ENCODE measurements around the gene MYO7A. TPM values are rescaled to one million over a fixed set of nuclear protein-coding genes. Genes with fewer than 3 reads are reported as not detected.

MYO7A gene
- total RNA-seq, 3 donors from 2014 or later, result 2.3 to 9.9 (median 6.7) TPM

DNA sequence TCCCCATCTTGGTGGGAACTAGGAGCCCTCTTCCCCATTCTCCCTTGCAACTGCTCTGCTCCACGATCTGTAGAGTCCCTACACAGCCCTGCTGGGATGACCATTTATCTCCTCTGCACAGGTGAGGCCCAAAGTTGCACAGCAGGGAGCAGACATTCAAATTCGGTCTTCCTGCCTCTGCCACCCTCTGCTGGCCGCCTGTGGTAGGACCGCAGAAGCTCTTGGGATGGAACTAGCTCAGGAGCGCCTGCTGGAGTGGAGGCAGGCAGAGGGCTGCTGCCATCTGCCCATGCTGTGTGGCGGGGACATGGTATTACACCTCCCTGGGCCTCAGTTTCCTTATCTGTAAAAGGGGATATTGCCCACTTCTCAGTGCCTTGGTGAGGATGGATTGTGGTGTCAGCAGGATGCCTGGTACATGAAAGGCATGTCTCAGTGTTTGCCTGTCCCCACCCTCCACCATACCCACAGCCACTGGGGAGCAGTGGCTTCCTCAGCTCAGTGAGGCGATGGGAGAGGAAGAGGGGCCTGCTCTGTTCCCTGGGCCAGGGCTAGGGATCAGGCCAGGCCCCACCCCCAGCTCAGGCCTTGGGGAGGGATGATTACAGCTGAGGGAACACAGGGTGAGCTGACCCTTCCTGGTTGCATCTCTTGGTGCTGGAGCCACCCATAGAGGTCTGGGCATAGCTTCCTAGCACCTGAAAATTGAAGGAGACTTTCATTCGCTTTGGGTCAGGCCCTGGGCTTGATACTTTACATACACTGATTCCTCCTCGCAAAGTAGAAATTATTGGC, 36.7 kb upstream of the MYO7A start:
- DNase-seq (peak; percentile 86 to 96 (median 94)), ATAC-seq (peak; percentile 58)
- Histone ChIP-seq H3K4me3 (no peak overlapping the region), H3K4me1 (ENCODE audit: low read depth) (peaks cover 71% of the 10 kb centered on the region), H3K9me3 (no peaks in the 10 kb centered on the region), H3K36me3 (ENCODE audit: low read depth) (no peaks in the 10 kb centered on the region)
- TF ChIP-seq, protein P1, sequence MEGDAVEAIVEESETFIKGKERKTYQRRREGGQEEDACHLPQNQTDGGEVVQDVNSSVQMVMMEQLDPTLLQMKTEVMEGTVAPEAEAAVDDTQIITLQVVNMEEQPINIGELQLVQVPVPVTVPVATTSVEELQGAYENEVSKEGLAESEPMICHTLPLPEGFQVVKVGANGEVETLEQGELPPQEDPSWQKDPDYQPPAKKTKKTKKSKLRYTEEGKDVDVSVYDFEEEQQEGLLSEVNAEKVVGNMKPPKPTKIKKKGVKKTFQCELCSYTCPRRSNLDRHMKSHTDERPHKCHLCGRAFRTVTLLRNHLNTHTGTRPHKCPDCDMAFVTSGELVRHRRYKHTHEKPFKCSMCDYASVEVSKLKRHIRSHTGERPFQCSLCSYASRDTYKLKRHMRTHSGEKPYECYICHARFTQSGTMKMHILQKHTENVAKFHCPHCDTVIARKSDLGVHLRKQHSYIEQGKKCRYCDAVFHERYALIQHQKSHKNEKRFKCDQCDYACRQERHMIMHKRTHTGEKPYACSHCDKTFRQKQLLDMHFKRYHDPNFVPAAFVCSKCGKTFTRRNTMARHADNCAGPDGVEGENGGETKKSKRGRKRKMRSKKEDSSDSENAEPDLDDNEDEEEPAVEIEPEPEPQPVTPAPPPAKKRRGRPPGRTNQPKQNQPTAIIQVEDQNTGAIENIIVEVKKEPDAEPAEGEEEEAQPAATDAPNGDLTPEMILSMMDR (IDR thresholded peaks at IDR 0.05), result peak; percentile 94
- intact Hi-C loops (cut with DNase I, micrococcal nuclease), result loop anchor here (5.0 kb wide), 1 partner anchor 44 kb away; no protein-coding TSS in a partner anchor

DNA sequence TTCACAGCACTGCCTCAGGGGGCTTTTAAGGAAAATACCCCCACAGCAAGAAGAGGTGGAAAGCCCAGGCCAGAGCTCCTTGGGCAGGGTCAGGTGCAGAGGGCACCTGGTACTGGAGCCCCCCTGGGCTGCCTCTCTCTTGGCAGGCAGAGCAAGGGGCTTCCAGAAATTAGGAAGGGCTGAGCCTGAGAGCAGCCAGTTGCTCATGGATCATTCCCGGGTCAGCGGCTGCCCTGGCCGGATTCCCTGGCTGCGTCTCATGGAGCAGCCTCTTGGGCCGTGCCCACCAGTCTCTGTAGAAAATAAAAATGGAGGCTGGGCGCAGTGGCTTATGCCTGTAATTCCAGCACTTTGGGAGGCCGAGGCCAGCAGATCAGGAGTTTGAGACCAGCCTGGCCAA, 35.7 kb upstream of the MYO7A start:
- intact Hi-C loops (cut with DNase I, micrococcal nuclease), result loop anchor here (5.0 kb wide), 1 partner anchor 45 kb away; no protein-coding TSS in a partner anchor
- Histone ChIP-seq H3K4me3 (no peak overlapping the region), H3K36me3 (ENCODE audit: low read depth) (no peaks in the 10 kb centered on the region), H3K9me3 (no peaks in the 10 kb centered on the region), H3K4me1 (ENCODE audit: low read depth) (peaks cover 68% of the 10 kb centered on the region)
- TF ChIP-seq, protein P1 (IDR thresholded peaks at IDR 0.05), result no peak
- peak in 2 of 3 donors; percentile 29 to 50 for DNase-seq
- ATAC-seq, result no peak

DNA sequence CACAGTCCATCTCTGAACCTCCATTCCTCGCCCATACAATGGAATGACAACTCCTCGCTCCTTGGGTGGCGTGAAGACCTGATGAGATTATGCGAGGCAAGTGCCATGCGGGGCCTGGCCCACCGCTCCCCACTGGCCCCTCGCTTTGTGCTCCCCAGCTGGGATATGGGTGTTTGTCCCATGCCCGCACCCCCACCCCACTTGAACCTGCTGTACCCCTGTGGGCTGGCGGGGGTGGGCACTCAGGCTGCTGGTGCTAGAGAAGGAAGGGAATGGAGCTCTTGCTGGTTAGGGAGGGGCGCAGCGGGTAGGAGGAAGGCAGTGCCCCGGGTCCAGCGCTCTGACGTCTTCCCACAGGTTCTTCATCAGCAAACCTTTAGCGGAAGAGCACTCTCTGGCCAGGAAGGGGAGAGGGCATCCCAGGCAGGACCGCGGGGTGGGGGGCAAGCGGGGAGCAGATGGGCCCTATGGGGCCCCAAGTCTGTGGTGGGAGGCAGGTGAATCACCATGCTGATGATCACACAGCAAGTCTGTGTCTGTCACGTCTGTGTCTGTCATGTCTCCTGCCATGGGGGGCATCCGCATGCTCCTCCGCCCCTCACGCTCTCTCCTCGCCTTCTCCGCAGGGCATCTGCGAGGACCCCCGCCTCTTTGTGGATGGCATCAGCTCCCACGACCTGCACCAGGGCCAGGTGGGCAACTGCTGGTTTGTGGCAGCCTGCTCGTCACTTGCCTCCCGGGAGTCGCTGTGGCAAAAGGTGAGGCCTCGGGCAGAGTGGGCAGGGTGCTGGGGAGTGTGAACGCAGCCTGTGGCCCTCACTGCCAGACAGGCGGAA, 34.8 kb upstream of the MYO7A start:
- DNase-seq (peak in 2 of 3 donors; percentile 35 to 49), ATAC-seq (no peak)
- intact Hi-C loops (cut with DNase I, micrococcal nuclease), result loop anchor here (5.0 kb wide), 1 partner anchor 46 kb away; no protein-coding TSS in a partner anchor
- TF ChIP-seq, protein P1 (IDR thresholded peaks at IDR 0.05), result no peak
- no peak overlapping the region for H3K4me3 ChIP-seq
- no peaks in the 10 kb centered on the region for H3K9me3 ChIP-seq
- H3K36me3 ChIP-seq (ENCODE audit: low read depth), result no peaks in the 10 kb centered on the region
- peaks cover 59% of the 10 kb centered on the region for H3K4me1 ChIP-seq (ENCODE audit: low read depth)

DNA sequence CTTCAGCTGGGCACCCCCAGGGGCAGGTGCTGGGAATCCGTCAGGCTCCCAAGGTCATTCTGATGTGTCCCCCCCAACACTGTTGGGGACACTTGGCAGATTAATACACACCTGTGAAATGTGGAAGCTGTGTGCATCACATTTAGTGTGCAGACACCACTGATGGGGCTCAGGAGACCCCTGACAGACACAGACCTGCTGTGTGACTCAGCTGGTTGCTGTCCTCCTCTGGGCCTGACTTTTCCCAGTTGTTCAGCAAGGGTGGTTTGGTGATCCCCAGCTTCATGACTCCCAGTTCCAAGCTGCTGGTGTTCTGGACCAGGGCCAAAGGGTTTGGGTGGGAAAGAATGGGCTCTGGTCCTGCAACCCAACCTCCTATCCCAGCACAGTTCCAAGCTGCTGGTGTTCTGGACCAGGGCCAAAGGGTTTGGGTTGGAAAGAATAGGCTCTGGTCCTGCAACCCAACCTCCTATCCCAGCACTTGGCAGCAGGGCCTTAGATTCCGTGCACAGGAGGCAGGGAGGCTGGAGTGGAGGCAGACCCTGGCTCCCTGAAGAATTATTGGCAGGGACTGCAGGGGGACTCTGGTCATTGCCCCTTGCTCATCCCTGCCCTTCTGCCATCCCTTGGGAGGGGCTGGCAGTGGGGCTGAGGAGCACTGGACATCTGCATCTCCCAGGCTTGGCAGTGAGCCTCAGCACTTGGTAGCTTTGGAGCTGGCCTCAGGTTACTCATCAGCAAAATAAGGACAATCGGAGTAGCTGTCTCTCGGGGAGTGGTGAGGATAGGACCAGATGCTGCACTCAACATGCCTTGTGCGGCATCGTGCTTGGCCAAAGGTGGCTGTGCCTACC, 33.8 kb upstream of the MYO7A start:
- peak in 2 of 3 donors; percentile 32 for DNase-seq
- no peak for ATAC-seq
- no peaks in the 10 kb centered on the region for H3K9me3 ChIP-seq
- H3K36me3 ChIP-seq (ENCODE audit: low read depth), result no peaks in the 10 kb centered on the region
- intact Hi-C loops (cut with DNase I, micrococcal nuclease), result loop anchor here (5.0 kb wide), 1 partner anchor 47 kb away; no protein-coding TSS in a partner anchor
- TF ChIP-seq, protein P1 (IDR thresholded peaks at IDR 0.05), result no peak
- H3K4me1 ChIP-seq (ENCODE audit: low read depth), result peaks cover 49% of the 10 kb centered on the region
- no peak overlapping the region for H3K4me3 ChIP-seq

DNA sequence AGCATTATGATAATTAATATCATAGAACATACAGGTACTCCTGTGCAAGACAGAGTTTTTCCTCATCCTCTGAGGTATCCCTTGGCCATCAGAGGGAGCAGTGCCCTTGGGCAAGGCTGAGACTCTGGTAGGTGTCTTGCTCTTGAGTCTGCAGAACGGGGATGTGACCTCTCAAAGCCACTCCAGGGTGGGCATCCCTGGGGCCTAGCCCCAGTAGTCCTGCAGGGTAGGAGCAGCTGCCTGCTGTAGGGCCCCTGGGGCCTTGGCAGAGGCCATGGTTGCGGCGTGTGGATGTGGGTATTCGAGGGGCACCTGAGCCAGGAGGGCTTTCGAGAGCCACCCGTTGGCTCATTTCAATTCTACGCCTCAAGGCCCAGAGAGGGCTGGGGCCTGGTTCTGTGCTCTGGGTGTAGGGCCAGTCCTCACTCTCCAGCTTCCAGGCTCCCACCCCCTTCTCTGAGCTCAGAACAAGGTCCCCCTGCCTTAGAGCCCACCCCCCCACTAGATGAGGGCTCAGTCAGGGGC, 33.1 kb upstream of the MYO7A start:
- intact Hi-C loops (cut with DNase I, micrococcal nuclease), result loop anchor here (5.0 kb wide), 1 partner anchor 48 kb away; no protein-coding TSS in a partner anchor
- ATAC-seq (no peak), DNase-seq (peak in 2 of 3 donors; percentile 42 to 49)
- TF ChIP-seq, protein P1 (IDR thresholded peaks at IDR 0.05), result no peak
- Histone ChIP-seq H3K4me1 (ENCODE audit: low read depth) (peaks cover 42% of the 10 kb centered on the region), H3K36me3 (ENCODE audit: low read depth) (no peaks in the 10 kb centered on the region), H3K4me3 (no peak overlapping the region), H3K9me3 (no peaks in the 10 kb centered on the region)
